NCI-H2196 (cell line): Measurements from ENCODE around the gene IL17B.

Source experiments
- DNase-seq: peaks from one replicate; lab custom pipeline; 2025; ENCODE audit not compliant: unreplicated experiment; lab: John Stamatoyannopoulos, UW

Gene IL17B

DNA sequence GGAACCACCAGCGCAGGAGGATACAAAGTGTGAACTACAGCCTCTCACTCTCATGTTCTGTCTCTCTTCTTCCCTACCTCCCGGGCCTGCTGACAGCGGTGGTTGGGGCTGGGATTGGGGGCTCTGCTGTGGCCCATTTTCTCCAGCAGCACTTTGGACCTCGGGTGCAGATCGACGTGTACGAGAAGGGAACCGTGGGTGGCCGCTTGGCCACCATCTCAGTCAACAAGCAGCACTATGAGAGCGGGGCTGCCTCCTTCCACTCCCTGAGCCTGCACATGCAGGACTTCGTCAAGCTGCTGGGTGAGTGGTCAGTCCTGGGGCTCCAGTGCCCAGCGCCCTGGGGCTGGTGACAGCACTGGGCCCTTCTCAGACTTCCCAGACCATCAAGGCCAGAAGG is 16.6 kb downstream of the IL17B start:
- no peak for DNase-seq

DNA sequence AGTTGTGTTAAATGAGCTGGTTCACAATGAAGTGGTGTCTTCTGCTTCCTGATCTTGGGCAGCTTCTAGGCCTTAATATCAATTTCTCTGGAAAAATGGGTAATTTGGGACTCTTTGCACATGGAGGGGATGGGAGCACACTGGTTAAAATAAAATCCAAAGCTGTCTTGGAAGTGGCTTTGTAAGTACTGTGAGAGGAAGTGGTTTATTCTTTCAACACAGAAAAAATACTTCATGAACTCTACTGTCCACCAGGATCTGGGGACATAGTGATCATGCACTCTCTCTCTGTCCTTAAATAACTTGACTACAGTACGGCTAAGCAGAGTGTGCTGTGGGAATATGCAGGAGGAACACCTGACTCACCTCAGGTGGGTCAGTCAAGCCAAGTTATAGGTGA is 18.8 kb downstream of the IL17B start:
- DNase-seq = no peak

GRCh38 chr5:149358868-149359495 is 20.1 kb downstream of the IL17B start:
- no peak for DNase-seq

DNA sequence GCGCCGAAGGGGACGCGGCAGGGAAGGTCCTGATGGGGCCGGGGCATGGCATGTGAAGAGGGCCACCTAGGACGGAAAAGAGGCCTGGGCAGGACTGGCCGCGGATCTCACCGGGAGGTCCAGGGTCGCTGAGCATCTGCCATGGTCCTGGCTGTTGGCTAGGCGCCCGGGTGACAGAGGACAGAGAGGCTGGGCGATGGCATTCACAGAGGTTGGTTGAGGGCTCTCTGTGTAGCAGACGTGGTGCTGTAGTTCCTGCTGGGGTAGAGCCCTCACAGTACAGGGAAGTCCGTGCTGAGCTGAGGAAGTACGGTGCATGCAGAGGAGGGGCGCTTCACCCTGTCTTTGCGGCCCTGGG is 20.8 kb downstream of the IL17B start:
- no peak for DNase-seq

GRCh38 chr5:149357370-149358293 is 21.5 kb downstream of the IL17B start, which contains the start of gene PCYOX1L:
Gene PCYOX1L, plus strand, starts transcription at chr5:149358046. Its CDS starts 23 bp downstream, at chr5:149358069.
- DNase-seq = peak; percentile 97

DNA sequence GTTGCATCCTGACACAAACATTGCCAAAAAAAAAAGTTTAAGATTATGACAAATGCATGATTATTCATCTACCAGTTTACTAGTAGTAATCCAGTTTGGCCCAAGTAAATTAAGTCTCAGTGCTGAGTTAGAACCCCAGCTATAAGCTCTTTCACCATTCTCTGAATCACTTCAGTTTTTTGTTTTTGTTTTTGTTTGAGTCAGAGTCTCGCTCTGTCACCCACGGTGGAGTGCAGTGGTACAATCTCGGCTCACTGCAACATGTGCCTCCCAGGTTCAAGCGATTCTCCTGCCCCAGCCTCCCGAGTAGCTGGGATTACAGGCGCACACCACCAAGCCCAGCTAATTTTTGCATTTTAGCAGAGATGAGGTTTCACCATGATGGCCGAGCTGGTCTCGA is 22.7 kb downstream of the IL17B start:
- DNase-seq = no peak

GRCh38 chr5:149355688-149356087 is 23.4 kb downstream of the IL17B start:
- no peak for DNase-seq

DNA sequence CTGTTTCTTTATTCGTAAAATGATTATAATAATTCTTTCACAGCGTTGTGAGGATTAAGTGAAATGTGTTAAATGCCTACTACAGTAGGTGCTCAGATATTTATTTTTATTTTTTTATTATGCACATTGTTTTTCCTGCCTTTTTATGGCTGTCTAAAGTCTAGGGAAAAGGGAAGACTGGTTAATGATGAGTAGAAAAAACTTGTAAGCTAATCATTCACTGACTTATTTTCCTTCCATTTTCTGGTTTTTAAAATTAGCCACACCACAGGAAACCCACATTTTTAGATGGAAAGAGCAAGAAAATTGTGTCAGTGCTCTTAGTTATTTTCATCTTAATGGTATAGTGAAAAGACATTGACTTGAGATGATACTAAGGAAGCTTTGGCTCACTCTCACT is 25.2 kb downstream of the IL17B start:
- DNase-seq = no peak

DNA sequence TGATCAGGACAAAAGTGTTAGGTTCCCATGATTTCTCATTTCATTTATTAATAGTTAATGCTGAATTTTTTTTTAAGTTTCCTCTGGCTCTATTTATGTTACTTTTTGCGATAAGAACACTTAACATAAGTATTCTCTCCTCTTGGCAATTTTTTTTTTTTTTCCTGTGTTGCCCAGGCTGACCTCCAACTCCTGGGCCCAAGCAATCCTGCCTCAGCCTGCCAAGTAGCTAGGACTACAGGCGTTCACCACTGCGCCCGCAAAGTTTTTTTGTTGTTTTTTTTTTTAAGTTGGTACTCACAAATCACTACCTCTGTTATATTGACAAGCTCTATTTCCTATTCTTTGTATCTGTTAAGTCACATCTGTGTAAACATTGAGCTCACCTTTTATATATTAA is 26.9 kb downstream of the IL17B start:
- DNase-seq = no peak

DNA sequence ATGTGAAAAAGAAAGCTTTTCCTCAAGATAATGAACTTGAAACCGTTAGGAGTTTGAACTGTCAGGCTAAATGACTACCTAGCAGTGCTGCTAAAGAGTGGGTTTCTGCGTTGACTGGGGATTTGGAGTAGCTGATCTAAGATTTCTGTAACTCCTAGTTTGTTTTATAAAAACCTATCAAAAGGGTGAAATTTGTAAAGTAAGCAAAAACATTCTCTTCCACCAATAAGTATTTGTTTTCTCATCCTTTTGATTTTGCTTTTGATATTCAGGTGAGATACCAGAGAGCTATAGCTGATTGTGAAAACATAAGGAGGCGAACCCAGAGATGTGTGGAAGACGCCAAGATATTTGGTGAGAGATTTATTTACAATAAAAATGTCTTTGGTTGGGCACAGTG is 29.7 kb downstream of the IL17B start:
- no peak for DNase-seq

DNA sequence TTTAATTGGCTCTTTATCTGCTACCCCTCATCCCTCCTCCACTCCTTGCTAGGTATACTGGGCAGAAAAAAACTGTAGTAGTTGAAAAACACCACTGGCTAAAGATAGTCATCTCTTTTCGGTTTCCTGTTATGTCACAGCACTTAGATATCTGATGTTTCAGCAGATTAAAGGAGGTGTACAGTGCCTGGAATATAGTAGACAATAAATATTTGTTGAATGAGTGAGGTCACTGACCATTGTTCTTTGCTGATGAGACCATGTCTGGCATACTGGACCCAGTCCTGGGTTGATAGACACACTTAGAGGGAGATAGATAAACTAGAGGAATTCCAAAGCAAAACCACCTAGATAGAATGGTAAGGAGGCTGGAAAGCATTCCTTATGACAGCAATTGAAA is 30.6 kb downstream of the IL17B start:
- no peak for DNase-seq

DNA sequence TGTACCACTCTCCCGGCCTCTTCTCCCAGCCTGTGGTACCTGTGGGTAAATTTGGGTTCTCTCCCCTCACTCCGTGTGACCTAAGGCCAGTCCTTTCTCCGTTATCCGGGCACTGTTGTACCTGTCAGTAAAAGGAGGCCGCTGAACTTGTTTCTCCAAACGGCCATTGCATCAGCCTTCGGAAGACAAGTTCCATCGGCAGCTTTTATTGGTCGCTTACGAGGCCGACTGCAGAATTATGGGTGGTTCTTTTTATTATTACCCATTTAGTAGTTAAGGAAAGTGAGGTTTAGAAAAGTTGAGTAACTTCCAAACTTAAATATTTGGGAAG is 33.2 kb downstream of the IL17B start:
- DNase-seq = no peak

DNA sequence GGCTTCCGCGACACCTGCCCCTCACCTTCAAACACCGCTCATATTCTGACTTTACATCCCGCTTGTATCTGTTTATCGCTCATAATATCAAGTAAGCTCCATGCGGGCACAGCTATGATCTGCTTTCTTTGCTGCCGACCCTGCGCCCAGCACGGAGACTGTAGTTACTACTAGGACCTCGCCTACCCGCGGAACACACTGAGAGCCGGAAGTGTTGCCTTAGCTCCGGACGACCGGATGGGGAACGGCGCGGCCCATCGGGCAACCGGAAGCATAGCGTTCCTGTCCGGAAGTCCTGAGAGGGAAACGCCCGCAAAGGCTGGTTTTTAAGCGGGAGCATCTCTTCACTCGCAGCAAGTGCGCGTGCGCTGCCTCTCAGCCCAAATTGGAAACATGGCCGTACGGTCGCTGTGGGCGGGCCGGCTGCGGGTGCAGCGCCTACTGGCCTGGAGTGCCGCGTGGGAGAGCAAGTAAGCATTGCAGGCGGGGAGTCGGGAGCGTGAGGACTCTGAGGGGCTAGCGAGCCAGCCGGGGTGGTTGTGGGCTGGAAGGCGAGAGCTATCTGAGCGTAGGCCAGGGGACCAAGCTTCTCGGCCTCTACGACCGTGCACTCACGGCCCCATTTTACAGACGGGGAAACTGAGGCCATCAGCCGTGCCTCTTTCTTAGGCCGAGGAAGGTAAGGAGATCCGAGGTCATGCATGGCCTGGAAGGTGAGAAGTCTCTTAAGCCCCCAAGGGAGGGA is 33.8 kb downstream of the IL17B start, which contains the start of gene GRPEL2:
Gene GRPEL2 (plus strand): TSS at position 353 of the 745 bp plus-strand sequence. CDS start 41 bp downstream, at position 394.
- DNase-seq = peak; percentile 96

DNA sequence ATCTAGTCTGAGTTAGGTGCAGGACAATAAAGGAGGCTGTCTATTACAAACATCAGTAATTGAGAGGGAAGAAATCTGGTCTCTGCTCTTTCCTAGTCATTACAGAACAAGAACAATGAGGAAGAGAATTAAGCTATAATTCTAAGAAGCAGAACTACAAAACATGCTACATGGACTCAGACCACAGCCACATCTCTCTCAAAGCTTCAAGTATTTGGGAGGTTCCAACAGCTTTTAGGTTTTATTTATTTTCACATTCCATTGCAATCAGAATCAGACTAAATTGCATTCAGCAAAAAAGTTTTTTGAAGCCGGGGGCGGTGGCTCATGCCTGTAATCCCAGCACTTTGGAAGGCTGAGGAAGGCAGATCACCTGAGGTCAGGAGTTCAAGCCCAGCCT is 34.9 kb downstream of the IL17B start:
- DNase-seq = no peak

GRCh38 chr5:149341876-149342275 is 37.2 kb downstream of the IL17B start:
- no peak for DNase-seq

DNA sequence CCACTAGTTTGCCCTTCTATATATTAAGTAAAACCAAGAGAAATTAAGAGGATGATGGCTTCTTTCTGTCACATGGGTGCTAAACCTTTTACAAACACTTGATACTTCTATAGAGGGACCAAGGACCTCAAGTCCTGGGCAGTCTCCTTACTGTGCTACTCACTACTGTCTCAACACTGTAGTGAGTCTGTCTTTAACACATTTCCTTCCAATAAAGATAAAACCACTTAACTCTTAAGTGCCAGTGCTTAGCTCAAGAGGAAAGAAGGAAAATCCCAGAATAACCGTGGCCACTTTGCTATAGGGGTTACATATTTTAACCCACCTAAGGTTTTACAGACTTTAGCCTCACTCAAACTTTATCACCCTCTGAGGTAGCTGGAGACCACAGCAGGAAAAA is 38.2 kb downstream of the IL17B start:
- no peak for DNase-seq

DNA sequence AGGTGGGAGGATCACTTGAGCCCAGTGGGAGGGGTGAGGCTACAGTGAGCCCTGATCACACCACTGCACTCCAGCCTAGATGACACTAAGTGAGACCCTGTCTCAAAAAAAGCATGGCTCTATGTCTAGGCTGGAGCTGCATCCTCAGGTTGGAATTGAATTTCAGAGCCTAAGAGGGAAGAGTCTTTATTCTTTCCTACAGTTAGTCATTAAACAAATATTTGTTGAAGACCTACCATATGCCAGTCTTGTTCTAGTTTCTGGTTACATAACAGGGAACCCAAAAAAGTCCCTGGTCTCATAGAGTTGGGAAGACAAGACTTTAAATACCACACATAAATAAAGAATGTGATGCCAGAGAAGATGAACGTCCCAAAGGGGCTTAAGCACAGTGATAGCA is 40.7 kb downstream of the IL17B start:
- DNase-seq = peak; percentile 15

DNA sequence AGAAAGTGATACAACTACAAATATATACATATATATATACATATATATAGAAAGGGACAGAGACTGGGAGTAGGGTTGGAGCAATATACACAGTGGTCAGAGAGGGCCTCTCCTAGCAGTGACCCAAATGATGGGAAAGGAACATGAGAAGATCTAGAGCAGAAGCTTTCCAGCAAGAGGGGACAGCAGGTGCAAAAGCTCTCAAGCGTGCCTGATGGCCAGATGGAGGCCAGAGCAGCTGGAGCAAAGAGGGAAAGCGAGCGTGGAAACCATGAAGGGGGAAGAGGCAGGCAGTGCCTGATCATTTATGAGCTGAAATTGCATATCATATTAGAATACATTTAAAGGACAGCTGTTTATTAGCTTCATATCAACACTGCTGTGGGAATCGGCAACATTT is 41.4 kb downstream of the IL17B start:
- peak; percentile 74 for DNase-seq

- no peak for DNase-seq
Measured at GRCh38 chr5:149333711-149334443, 45.2 kb downstream of the IL17B start.

GRCh38 chr5:149328177-149328576 is 50.9 kb downstream of the IL17B start:
- no peak for DNase-seq

DNA sequence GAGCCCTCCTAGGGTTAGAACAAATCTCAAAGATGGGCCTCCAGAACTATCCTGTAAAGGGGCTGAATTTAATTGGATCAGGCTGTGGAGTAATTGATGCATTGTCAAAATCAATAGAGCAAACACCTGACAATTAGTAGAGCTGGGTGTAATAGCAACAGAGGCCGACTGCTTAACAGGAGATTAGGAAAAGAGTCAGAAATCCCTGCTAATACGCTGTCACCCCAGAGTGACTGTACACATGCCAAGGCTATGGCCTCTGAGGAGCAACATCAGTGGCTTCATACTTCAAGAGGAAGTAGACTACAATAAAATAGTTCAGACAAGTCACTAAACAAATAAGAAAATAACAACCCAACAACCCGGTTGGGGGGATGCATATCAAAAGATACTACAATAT is 52.5 kb downstream of the IL17B start:
- no peak for DNase-seq
